ENCODE data around the gene CEMP1. TPM values are rescaled to one million over a fixed set of nuclear protein-coding genes. Genes with fewer than 3 reads are reported as not detected.

Gene CEMP1
- polyA plus RNA-seq, 1 of the 3 experiments (the other 2 are of a cell fraction) = not detected

GRCh38 chr16:2516391-2517240 is 14.6 kb downstream of the CEMP1 start:
- Histone ChIP-seq H3K27me3 (ENCODE audit: insufficient read depth) (no peaks in the 10 kb centered on the region), H3K4me3 (ENCODE audit: low read depth in 2 of 2, low read length in 1 of 2) (0 out of 4 replicates have a peak overlapping the region, but pooled peaks of 1 of the 2 experiments have one; percentile 39), H3K9me2 (no peaks in the 10 kb centered on the region), H3K36me3 (replicated peaks in 1 of 2; ENCODE audit: control insufficient read depth in 1 of 2, insufficient read depth in 2 of 2, low read length in 1 of 2) (peaks cover 0 to 5% of the 10 kb centered on the region in 2 experiments), H3K9me3 (no peaks in the 10 kb centered on the region), H3F3A (replicated peaks; ENCODE audit: insufficient read depth) (peaks cover 7% of the 10 kb centered on the region), H2AFZ (ENCODE audit: low read depth) (no peak overlapping the region), H3K27ac (ENCODE audit: low read depth in 2 of 2, low read length in 1 of 2) (no peak overlapping the region), H3K4me2 (peak overlapping the region; percentile 95), H3K9ac (no peak overlapping the region), H3K79me2 (ENCODE audit: insufficient read depth) (peaks cover 69% of the 10 kb centered on the region), H4K20me1 (ENCODE audit: insufficient read depth) (peaks cover 50% of the 10 kb centered on the region), H3K4me1 (ENCODE audit: control insufficient read depth in 1 of 2, insufficient read depth in 2 of 2, low read depth in 1 of 2, low read length in 1 of 2) (peaks cover 15 to 42% of the 10 kb centered on the region in 2 experiments; a peak in 3 of 4 replicates)
- TF ChIP-seq RFX5 (IDR thresholded peaks at IDR 0.05; ENCODE audit: low read length) (no peak), FOSL2 (IDR thresholded peaks at IDR 0.05; ENCODE audit: borderline replicate concordance, low read depth) (no peak), SIN3A (IDR thresholded peaks at IDR 0.05; ENCODE audit: borderline replicate concordance, low read depth, low read length) (no peak)
- ChIA-PET CTCF (interaction anchor here (0.9 kb wide), 1 partner anchor 15 kb away, joined by 3 read pairs; no protein-coding TSS in a partner anchor), POLR2A (no interaction called here)
- WGBS (ENCODE audit: low lambda C conversion rate) = 83% methylated on average over 10 of the region's 11 CpGs
- DNase-seq = no peak

GRCh38 chr16:2515180-2515851 is 15.9 kb downstream of the CEMP1 start:
- peaks cover 7% of the 10 kb centered on the region for H3F3A ChIP-seq (replicated peaks; ENCODE audit: insufficient read depth)
- peaks cover 15 to 35% of the 10 kb centered on the region in 2 experiments; a peak in 3 of 4 replicates for H3K4me1 ChIP-seq (ENCODE audit: control insufficient read depth in 1 of 2, insufficient read depth in 2 of 2, low read depth in 1 of 2, low read length in 1 of 2)
- no peaks in the 10 kb centered on the region for H3K9me2 ChIP-seq
- H3K4me3 ChIP-seq (ENCODE audit: low read depth in 2 of 2, low read length in 1 of 2) = peak overlapping the region; percentile 74 to 95
- CTCF ChIA-PET = interaction anchor here (0.6 to 6.6 kb wide), 5 partner anchors 14 to 412 kb away, joined by 3 to 41 read pairs (median 4); partner anchors contain the start of gene ABCA3
- H4K20me1 ChIP-seq (ENCODE audit: insufficient read depth) = peaks cover 50% of the 10 kb centered on the region
- TF ChIP-seq NRF1 (IDR thresholded peaks at IDR 0.05; ENCODE audit: low read depth, low read length) = no peak
- no peak for TF ChIP-seq NFIC (IDR thresholded peaks at IDR 0.05; ENCODE audit: borderline replicate concordance)
- no peak for TF ChIP-seq RFX5 (IDR thresholded peaks at IDR 0.05; ENCODE audit: low read length)
- no peak for TF ChIP-seq MXI1 (IDR thresholded peaks at IDR 0.05; ENCODE audit: low read depth, low read length)
- no peak for TF ChIP-seq RXRA (IDR thresholded peaks at IDR 0.05; ENCODE audit: borderline replicate concordance, low read depth)
- no peak for TF ChIP-seq RAD21 (IDR thresholded peaks at IDR 0.05; ENCODE audit: low read length)
- peaks cover 59% of the 10 kb centered on the region for H3K79me2 ChIP-seq (ENCODE audit: insufficient read depth)
- POLR2A ChIA-PET = no interaction called here
- H3K9me3 ChIP-seq = no peaks in the 10 kb centered on the region
- H3K27me3 ChIP-seq (ENCODE audit: insufficient read depth) = no peaks in the 10 kb centered on the region
- no peak overlapping the region; a peak in 1 of 4 replicates for H3K27ac ChIP-seq (ENCODE audit: low read depth in 2 of 2, low read length in 1 of 2)
- no peak for DNase-seq
- H3K4me2 ChIP-seq = peak overlapping the region; percentile 95
- H3K36me3 ChIP-seq (replicated peaks in 1 of 2; ENCODE audit: control insufficient read depth in 1 of 2, insufficient read depth in 2 of 2, low read length in 1 of 2) = peaks cover 0 to 5% of the 10 kb centered on the region in 2 experiments
- H3K9ac ChIP-seq = peak overlapping the region; percentile 97
- WGBS (ENCODE audit: low lambda C conversion rate) = 64% methylated on average over 13 of the region's 14 CpGs
- H2AFZ ChIP-seq (ENCODE audit: low read depth) = no peak overlapping the region

All from SK-N-SH (cell line).